Nephron progenitor cell (in vitro differentiated cells): ENCODE data around the gene AP1S1.
"Not testable (repeated sequence)": the region's sequence is repeated elsewhere in the genome, so short reads cannot be mapped to it uniquely, and the experiment has no call there.

Experiments used
- DNase-seq: peaks from one replicate; pipeline ENCODE4 v3.0.0; 2021
- H3K27ac Mint-ChIP-seq: 2 replicates; pipeline ENCODE4 v1.8.0; 2021; ENCODE audit warnings: mild to moderate bottlenecking, moderate library complexity, mixed read lengths
- H3K27me3 Mint-ChIP-seq: 2 replicates; pipeline ENCODE4 v1.8.0; 2021; ENCODE audit warnings: mild to moderate bottlenecking, low read depth, mixed read lengths; ENCODE audit not compliant: poor library complexity
- H3K36me3 Mint-ChIP-seq: 2 replicates; pipeline ENCODE4 v1.8.0; 2021; ENCODE audit warnings: low read depth, mixed read lengths
- H3K4me1 Mint-ChIP-seq: 2 replicates; pipeline ENCODE4 v1.8.0; 2021; ENCODE audit warnings: mixed read lengths
- H3K4me3 Mint-ChIP-seq: 2 replicates; pipeline ENCODE4 v1.8.0; 2021; ENCODE audit warnings: mild to moderate bottlenecking, moderate library complexity, mixed read lengths
- H3K9me3 Mint-ChIP-seq: 2 replicates; pipeline ENCODE4 v1.8.0; 2021; ENCODE audit warnings: mild to moderate bottlenecking, moderate library complexity, mixed read lengths
- CTCF ChIP-seq: fragments of 200-600 bp; sonication (generic); IDR thresholded peaks from 2 replicates; pipeline ENCODE4 v1.5.0; 2021; ENCODE audit warnings: antibody characterized with exemption

AP1S1 gene

GRCh38 chr7:101109368-101109767 is 44.9 kb upstream of the AP1S1 start:
- Mint-ChIP-seq H3K27me3 (no peaks in the 10 kb centered on the region), H3K4me3 (no peak overlapping the region), H3K36me3 (no peaks in the 10 kb centered on the region), H3K4me1 (peaks cover 17% of the 10 kb centered on the region), H3K9me3 (no peaks in the 10 kb centered on the region), H3K27ac (no peak overlapping the region)
- TF ChIP-seq CTCF = no peak
- no peak for DNase-seq

GRCh38 chr7:101111261-101111660 is 43.0 kb upstream of the AP1S1 start:
- Mint-ChIP-seq H3K36me3 (no peaks in the 10 kb centered on the region), H3K4me1 (peaks cover 17% of the 10 kb centered on the region), H3K27me3 (no peaks in the 10 kb centered on the region), H3K9me3 (no peaks in the 10 kb centered on the region), H3K27ac (peak overlapping the region; percentile 64), H3K4me3 (no peak overlapping the region)
- no peak for TF ChIP-seq CTCF
- DNase-seq = no peak

GRCh38 chr7:101112233-101112632 is 42.0 kb upstream of the AP1S1 start:
- no peak for DNase-seq
- Mint-ChIP-seq H3K27ac (no peak overlapping the region), H3K9me3 (no peaks in the 10 kb centered on the region), H3K4me1 (peaks cover 17% of the 10 kb centered on the region), H3K4me3 (no peak overlapping the region), H3K27me3 (no peaks in the 10 kb centered on the region), H3K36me3 (no peaks in the 10 kb centered on the region)
- no peak for TF ChIP-seq CTCF

GRCh38 chr7:101113140-101113539 is 41.1 kb upstream of the AP1S1 start:
- DNase-seq, H3K27me3 Mint-ChIP-seq, H3K36me3 Mint-ChIP-seq, H3K9me3 Mint-ChIP-seq, H3K4me3 Mint-ChIP-seq, H3K27ac Mint-ChIP-seq: not testable (repeated sequence)
- peaks cover 11% of the 10 kb centered on the region for H3K4me1 Mint-ChIP-seq

GRCh38 chr7:101113836-101114235 is 40.4 kb upstream of the AP1S1 start:
- peaks cover 7% of the 10 kb centered on the region for H3K4me1 Mint-ChIP-seq
- H3K27me3 Mint-ChIP-seq = no peaks in the 10 kb centered on the region
- no peak overlapping the region for H3K4me3 Mint-ChIP-seq
- no peaks in the 10 kb centered on the region for H3K9me3 Mint-ChIP-seq
- no peaks in the 10 kb centered on the region for H3K36me3 Mint-ChIP-seq
- no peak for DNase-seq
- TF ChIP-seq CTCF = no peak
- H3K27ac Mint-ChIP-seq = no peak overlapping the region

GRCh38 chr7:101114492-101114891 is 39.8 kb upstream of the AP1S1 start:
- Mint-ChIP-seq H3K27ac (no peak overlapping the region), H3K27me3 (no peaks in the 10 kb centered on the region), H3K4me3 (no peak overlapping the region), H3K4me1 (peaks cover 4% of the 10 kb centered on the region), H3K9me3 (no peaks in the 10 kb centered on the region), H3K36me3 (no peaks in the 10 kb centered on the region)
- TF ChIP-seq CTCF = no peak
- DNase-seq = no peak

- Mint-ChIP-seq H3K27ac (no peak overlapping the region), H3K36me3 (no peaks in the 10 kb centered on the region), H3K4me1 (peaks cover 8% of the 10 kb centered on the region), H3K9me3 (no peaks in the 10 kb centered on the region), H3K4me3 (no peak overlapping the region), H3K27me3 (no peaks in the 10 kb centered on the region)
- DNase-seq = no peak
- no peak for TF ChIP-seq CTCF
Observed at GRCh38 chr7:101115215-101115614, 39.1 kb upstream of the AP1S1 start.
